NCI-H2107 treated with DMSO at 0.1 percent for 48 hours (cell line): ENCODE measurements around the gene CTDP1.

Experiments
- DNase-seq: peaks from one replicate; lab custom pipeline; 2025; ENCODE audit not compliant: unreplicated experiment; lab: John Stamatoyannopoulos, UW

The CTDP1 gene

GRCh38 chr18:79756826-79757225 is 77.2 kb downstream of the CTDP1 start:
- DNase-seq, result no peak

- DNase-seq, result no peak
Observed at GRCh38 chr18:79760348-79760747, 80.7 kb downstream of the CTDP1 start.

GRCh38 chr18:79760881-79761280 is 81.3 kb downstream of the CTDP1 start:
- DNase-seq, result no peak

- DNase-seq, result no peak
Observed at GRCh38 chr18:79763407-79763806, 83.8 kb downstream of the CTDP1 start.

GRCh38 chr18:79764131-79764530 is 84.5 kb downstream of the CTDP1 start:
- no peak for DNase-seq

- peak; percentile 46 for DNase-seq
Observed at GRCh38 chr18:79765491-79766245, 86.1 kb downstream of the CTDP1 start.

GRCh38 chr18:79766308-79766707 is 86.7 kb downstream of the CTDP1 start:
- DNase-seq, result peak; percentile 68

GRCh38 chr18:79768745-79769144 is 89.1 kb downstream of the CTDP1 start:
- DNase-seq, result no peak

GRCh38 chr18:79769698-79770500 is 90.3 kb downstream of the CTDP1 start:
- no peak for DNase-seq

GRCh38 chr18:79770501-79770815 is 90.9 kb downstream of the CTDP1 start:
- DNase-seq, result no peak

GRCh38 chr18:79770826-79771225 is 91.2 kb downstream of the CTDP1 start:
- no peak for DNase-seq

GRCh38 chr18:79771446-79772107 is 92.0 kb downstream of the CTDP1 start:
- no peak for DNase-seq

GRCh38 chr18:79772108-79772864 is 92.7 kb downstream of the CTDP1 start:
- DNase-seq, result no peak

- DNase-seq, result no peak
Observed at GRCh38 chr18:79772865-79773696, 93.5 kb downstream of the CTDP1 start.

- DNase-seq, result no peak
Observed at GRCh38 chr18:79774111-79774510, 94.5 kb downstream of the CTDP1 start.

GRCh38 chr18:79775441-79776221 is 96.0 kb downstream of the CTDP1 start:
- DNase-seq, result no peak

GRCh38 chr18:79776674-79777073 is 97.1 kb downstream of the CTDP1 start:
- no peak for DNase-seq

- no peak for DNase-seq
Observed at GRCh38 chr18:79778291-79778791, 98.7 kb downstream of the CTDP1 start.

- DNase-seq, result no peak
Observed at GRCh38 chr18:79779021-79779699, 99.6 kb downstream of the CTDP1 start.
